HEK293T (cell line): ENCODE data around the gene AXIN1.
"Not testable (repeated sequence)": the region's sequence is repeated elsewhere in the genome, so short reads cannot be mapped to it uniquely, and the experiment has no call there.

ENCODE experiments used
- CTCF ChIA-PET: fragments of 350-600 bp; formaldehyde crosslinking; extraction: SDS; loops from one replicate; lab custom pipeline; 2021; ENCODE audit warnings: antibody characterized with exemption, inconsistent platforms; lab: Yijun Ruan, JAX
- POLR2A ChIA-PET: fragments of 350-600 bp; formaldehyde crosslinking; extraction: SDS; loops from one replicate; lab custom pipeline; 2020; ENCODE audit warnings: antibody characterized with exemption, inconsistent platforms; lab: Yijun Ruan, JAX
- DNase-seq: peaks from one replicate; pipeline ENCODE4 v3.0.0; 2012; ENCODE audit warnings: mixed read lengths; ENCODE audit errors: extremely low spot score
- ARNT ChIP-seq: fragments of 450-650 bp; IDR thresholded peaks from 2 replicates; pipeline ENCODE4 v1.6.1; 2017; ENCODE audit warnings: mild to moderate bottlenecking
- BHLHE40 ChIP-seq: fragments of 450-650 bp; IDR thresholded peaks from 2 replicates; pipeline ENCODE4 v1.6.1; 2016; ENCODE audit warnings: mild to moderate bottlenecking, moderate library complexity, borderline replicate concordance
- CTBP1 ChIP-seq: fragments of 450-650 bp; IDR thresholded peaks from 2 replicates; pipeline ENCODE4 v1.6.1; 2016; ENCODE audit warnings: borderline replicate concordance
- ELF4 ChIP-seq: fragments of 450-650 bp; IDR thresholded peaks from 2 replicates; pipeline ENCODE4 v1.6.1; 2017; ENCODE audit warnings: antibody characterized with exemption
- FOXA1 ChIP-seq: fragments of 450-650 bp; IDR thresholded peaks from 2 replicates; pipeline ENCODE4 v1.6.1; 2016; ENCODE audit warnings: mild to moderate bottlenecking
- FOXK2 ChIP-seq: fragments of 450-650 bp; IDR thresholded peaks from 2 replicates; pipeline ENCODE4 v1.6.1; 2016; ENCODE audit warnings: mild to moderate bottlenecking
- FOXM1 ChIP-seq: fragments of 450-650 bp; IDR thresholded peaks from 2 replicates; pipeline ENCODE4 v1.6.1; 2017; ENCODE audit warnings: mild to moderate bottlenecking, borderline replicate concordance
- HDGF ChIP-seq: fragments of 450-650 bp; IDR thresholded peaks from 2 replicates; pipeline ENCODE4 v1.6.1; 2017; ENCODE audit warnings: antibody characterized with exemption, borderline replicate concordance
- L3MBTL2 ChIP-seq: fragments of 450-650 bp; conservative IDR thresholded peaks from 2 replicates; pipeline ENCODE4 v1.6.1; 2016; ENCODE audit warnings: mild to moderate bottlenecking
- LEF1 ChIP-seq: fragments of 450-650 bp; IDR thresholded peaks from 2 replicates; pipeline ENCODE4 v1.6.1; 2017; ENCODE audit warnings: mild to moderate bottlenecking, borderline replicate concordance
- NFRKB ChIP-seq: fragments of 450-650 bp; IDR thresholded peaks from 2 replicates; pipeline ENCODE4 v1.6.1; 2016; ENCODE audit warnings: mild to moderate bottlenecking, moderate library complexity
- PKNOX1 ChIP-seq: fragments of 450-650 bp; IDR thresholded peaks from 2 replicates; pipeline ENCODE4 v1.6.1; 2016
- SP1 ChIP-seq: fragments of 450-650 bp; IDR thresholded peaks from 2 replicates; pipeline ENCODE4 v1.6.1; 2017
- SUZ12 ChIP-seq: fragments of 450-650 bp; IDR thresholded peaks from 2 replicates; pipeline ENCODE4 v1.6.1; 2016; ENCODE audit warnings: mild to moderate bottlenecking
- TARDBP ChIP-seq: fragments of 450-650 bp; IDR thresholded peaks from 2 replicates; pipeline ENCODE4 v1.6.1; 2016
- ZNF384 ChIP-seq: fragments of 450-650 bp; IDR thresholded peaks from 2 replicates; pipeline ENCODE4 v1.6.1; 2016

The AXIN1 gene

GRCh38 chr16:333406-334094 lies 19.0 kb downstream of the AXIN1 start:
- ChIA-PET CTCF (no interaction called here), POLR2A (no interaction called here)
- no peak for DNase-seq
- no peak for TF ChIP-seq SP1
- no peak for TF ChIP-seq HDGF
- TF ChIP-seq FOXK2 = no peak
- no peak for TF ChIP-seq ARNT
- no peak for TF ChIP-seq BHLHE40
- no peak for TF ChIP-seq PKNOX1
- no peak for TF ChIP-seq L3MBTL2
- TF ChIP-seq ELF4 = no peak
- TF ChIP-seq FOXM1 = no peak
- no peak for TF ChIP-seq FOXA1
- no peak for TF ChIP-seq ZNF384
- TF ChIP-seq SUZ12 = no peak
- TF ChIP-seq CTBP1 = no peak
- TF ChIP-seq TARDBP = no peak
- TF ChIP-seq LEF1 = no peak

- DNase-seq, POLR2A ChIA-PET: not testable (repeated sequence)
- CTCF ChIA-PET = interaction anchor here (0.6 kb wide), 1 partner anchor 19 kb away, joined by 3 read pairs; no protein-coding TSS in a partner anchor
These were observed 21.2 kb downstream of the AXIN1 start for GRCh38 chr16:331181-331814.

- no peak for TF ChIP-seq L3MBTL2
- no peak for TF ChIP-seq SUZ12
- TF ChIP-seq CTBP1 = no peak
- TF ChIP-seq FOXK2 = no peak
- TF ChIP-seq HDGF = no peak
- TF ChIP-seq FOXA1 = no peak
- TF ChIP-seq ELF4 = no peak
- ChIA-PET POLR2A (no interaction called here), CTCF (interaction anchor here (0.6 kb wide), 1 partner anchor 20 kb away, joined by 3 read pairs; no protein-coding TSS in a partner anchor)
- DNase-seq = no peak
These were observed 21.8 kb downstream of the AXIN1 start for GRCh38 chr16:330741-331140.

- no peak for DNase-seq
- TF ChIP-seq SP1 = no peak
- no peak for TF ChIP-seq NFRKB
- no peak for TF ChIP-seq SUZ12
- no peak for TF ChIP-seq FOXK2
- no peak for TF ChIP-seq ZNF384
- TF ChIP-seq ARNT = no peak
- TF ChIP-seq LEF1 = no peak
- TF ChIP-seq ELF4 = no peak
- ChIA-PET CTCF (no interaction called here), POLR2A (no interaction called here)
These were observed 27.0 kb downstream of the AXIN1 start for GRCh38 chr16:325375-326145.

GRCh38 chr16:324451-325334 lies 27.8 kb downstream of the AXIN1 start:
- no peak for TF ChIP-seq NFRKB
- 0 out of 2 replicates have a peak, but pooled peaks have one; percentile 4 for TF ChIP-seq L3MBTL2
- peak; percentile 7; the same call in 1 of the 2 replicates for TF ChIP-seq CTBP1
- peak; percentile 29; the same call in 1 of the 2 replicates for TF ChIP-seq PKNOX1
- peak; percentile 59 for DNase-seq
- ChIA-PET CTCF (no interaction called here), POLR2A (no interaction called here)

GRCh38 chr16:324201-324450 lies 28.4 kb downstream of the AXIN1 start:
- CTCF ChIA-PET = no interaction called here
- no peak for TF ChIP-seq NFRKB
- peak; percentile 34; the same call in 1 of the 2 replicates for TF ChIP-seq L3MBTL2
- DNase-seq = no peak
- POLR2A ChIA-PET = no interaction called here
